NT2/D1 (cell line): Measurements from ENCODE around the gene PNPO.

Source experiments
- DNase-seq: peaks from one replicate; pipeline ENCODE4 v3.0.0-alpha.2; 2011; ENCODE audit warnings: low read depth, low spot score
- H3K27me3 ChIP-seq: 2 replicates; pipeline ENCODE4 v1.6.0; 2011; ENCODE audit warnings: mild to moderate bottlenecking; ENCODE audit not compliant: insufficient read length, insufficient read depth
- H3K36me3 ChIP-seq: 2 replicates; pipeline ENCODE4 v1.6.1; 2011; ENCODE audit warnings: mild to moderate bottlenecking, low read length, mixed read lengths; ENCODE audit not compliant: insufficient read depth, insufficient read length
- H3K4me1 ChIP-seq: 2 replicates; pipeline ENCODE4 v1.5.1; 2011; ENCODE audit not compliant: insufficient read depth, insufficient read length
- H3K4me3 ChIP-seq: 2 replicates; pipeline ENCODE4 v1.5.1; 2011; ENCODE audit warnings: low read depth; ENCODE audit not compliant: insufficient read length
- H3K9ac ChIP-seq: 2 replicates; pipeline ENCODE4 v1.6.0; 2011; ENCODE audit warnings: low read depth; ENCODE audit not compliant: insufficient read length
- H3K9me3 ChIP-seq: 2 replicates; pipeline ENCODE4 v1.5.1; 2011; ENCODE audit warnings: mild to moderate bottlenecking, low read length; ENCODE audit not compliant: insufficient read depth
- SUZ12 ChIP-seq: IDR thresholded peaks from 2 replicates; pipeline ENCODE4 v1.6.1; 2011; ENCODE audit not compliant: insufficient read length, insufficient read depth; ENCODE audit errors: extremely low read depth
- YY1 ChIP-seq: IDR thresholded peaks from 2 replicates; pipeline ENCODE4 v1.6.1; 2011; ENCODE audit not compliant: insufficient read length, insufficient read depth
- ZNF274 ChIP-seq: IDR thresholded peaks from 2 replicates; pipeline ENCODE4 v1.6.1; 2011; ENCODE audit warnings: mild to moderate bottlenecking, low read depth, low read length

Gene PNPO

DNA sequence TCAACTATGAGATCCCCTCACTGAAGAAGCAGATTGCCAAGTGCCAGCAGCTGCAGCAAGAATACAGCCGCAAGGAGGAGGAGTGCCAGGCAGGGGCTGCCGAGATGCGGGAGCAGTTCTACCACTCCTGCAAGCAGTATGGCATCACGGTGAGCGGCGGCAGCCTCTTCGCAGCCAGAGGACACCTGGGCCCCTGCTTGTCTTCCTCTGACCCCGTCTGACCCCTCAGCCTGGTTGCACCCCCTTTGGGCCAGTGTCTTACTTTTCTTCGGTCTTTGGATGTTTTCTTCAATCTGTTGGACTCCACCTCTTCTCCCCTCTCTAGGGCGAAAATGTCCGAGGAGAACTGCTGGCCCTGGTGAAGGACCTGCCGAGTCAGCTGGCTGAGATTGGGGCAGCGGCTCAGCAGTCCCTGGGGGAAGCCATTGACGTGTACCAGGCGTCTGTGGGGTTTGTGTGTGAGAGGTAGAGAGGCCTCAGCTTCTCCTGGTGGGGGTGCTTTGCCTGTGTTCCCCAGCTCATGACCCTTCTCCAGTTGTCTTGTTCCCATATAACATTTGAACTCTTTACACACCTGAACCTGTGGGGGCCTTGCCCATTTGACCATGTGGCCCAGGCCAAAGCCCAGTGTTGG, 33.9 kb downstream of the PNPO start:
- no peak for DNase-seq
- H3K9ac ChIP-seq = no peak overlapping the region
- peaks cover 3% of the 10 kb centered on the region for H3K4me1 ChIP-seq
- peaks cover 59% of the 10 kb centered on the region for H3K36me3 ChIP-seq
- no peak overlapping the region for H3K4me3 ChIP-seq
- no peaks in the 10 kb centered on the region for H3K27me3 ChIP-seq
- H3K9me3 ChIP-seq = peaks cover 4% of the 10 kb centered on the region; the same call in 1 of the 2 replicates
- TF ChIP-seq SUZ12 (no peak), YY1 (no peak), ZNF274 (no peak)

DNA sequence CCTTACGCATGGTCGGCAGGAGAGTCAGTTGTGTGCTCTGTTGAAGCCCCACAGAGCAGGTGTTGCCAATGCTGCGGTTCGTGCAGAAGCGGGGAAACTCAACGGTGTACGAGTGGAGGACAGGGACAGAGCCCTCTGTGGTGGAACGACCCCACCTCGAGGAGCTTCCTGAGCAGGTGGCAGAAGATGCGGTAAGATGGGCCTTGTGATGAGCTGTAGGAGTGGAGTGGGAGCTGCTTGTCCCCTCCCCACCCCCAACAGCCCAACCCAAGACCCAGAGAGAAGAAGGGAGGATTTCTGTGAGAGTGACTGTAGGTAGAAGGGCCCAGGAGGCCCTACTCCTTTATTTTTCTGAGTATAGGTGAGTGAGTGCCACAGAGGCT, 34.4 kb downstream of the PNPO start:
- no peak for TF ChIP-seq YY1
- TF ChIP-seq ZNF274 = no peak
- TF ChIP-seq SUZ12 = no peak
- Histone ChIP-seq H3K4me3 (no peak overlapping the region), H3K9me3 (peaks cover 4% of the 10 kb centered on the region; the same call in 1 of the 2 replicates), H3K9ac (no peak overlapping the region), H3K4me1 (peaks cover 3% of the 10 kb centered on the region), H3K27me3 (no peaks in the 10 kb centered on the region), H3K36me3 (peaks cover 64% of the 10 kb centered on the region)
- no peak for DNase-seq

DNA sequence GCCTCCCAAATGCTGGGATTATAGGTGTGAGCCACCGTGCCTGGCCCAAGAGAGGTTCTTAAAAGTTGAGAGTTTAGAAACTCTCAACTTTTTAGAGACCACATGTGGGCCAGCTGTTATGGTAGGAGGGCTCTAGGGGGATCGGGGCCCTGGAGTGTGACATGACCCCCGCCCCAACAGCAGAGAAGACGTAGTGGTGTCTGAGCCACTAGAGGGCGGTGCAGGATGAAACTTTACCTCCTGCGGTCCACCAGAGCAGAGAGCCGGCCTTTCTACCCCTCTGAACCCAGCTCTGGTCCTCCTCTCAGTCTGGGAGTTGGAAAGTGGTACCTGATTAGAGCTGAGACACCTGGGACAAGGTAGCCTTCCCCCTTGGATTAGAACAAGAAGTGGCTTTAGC, 37.0 kb downstream of the PNPO start:
- no peak for TF ChIP-seq SUZ12
- TF ChIP-seq YY1 = no peak
- TF ChIP-seq ZNF274 = no peak
- Histone ChIP-seq H3K9me3 (no peaks in the 10 kb centered on the region), H3K4me3 (no peak overlapping the region), H3K36me3 (peaks cover 88% of the 10 kb centered on the region), H3K9ac (no peak overlapping the region), H3K4me1 (peaks cover 3% of the 10 kb centered on the region), H3K27me3 (no peaks in the 10 kb centered on the region)
- DNase-seq = no peak

DNA sequence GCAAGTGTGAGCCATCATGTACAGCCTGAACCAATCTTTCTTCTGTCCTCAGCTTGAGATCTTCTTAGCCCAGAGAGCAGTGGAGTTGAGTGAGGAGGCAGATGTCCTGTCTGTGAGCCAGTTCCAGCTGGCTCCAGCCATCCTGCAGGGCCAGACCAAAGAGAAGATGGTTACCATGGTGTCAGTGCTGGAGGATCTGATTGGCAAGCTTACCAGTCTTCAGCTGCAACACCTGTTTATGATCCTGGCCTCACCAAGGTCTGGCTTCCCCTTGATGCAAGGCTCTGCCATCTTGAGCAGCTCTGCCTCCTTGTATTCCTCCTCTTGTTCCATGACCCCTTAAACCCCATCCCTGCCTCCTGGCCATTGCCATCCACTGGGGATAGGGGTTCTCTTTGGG, 39.2 kb downstream of the PNPO start:
- peaks cover 76% of the 10 kb centered on the region for H3K36me3 ChIP-seq
- H3K4me3 ChIP-seq = no peak overlapping the region
- no peaks in the 10 kb centered on the region for H3K27me3 ChIP-seq
- peaks cover 3% of the 10 kb centered on the region for H3K4me1 ChIP-seq
- TF ChIP-seq YY1 (no peak), ZNF274 (no peak), SUZ12 (no peak)
- no peak overlapping the region for H3K9ac ChIP-seq
- DNase-seq = no peak
- no peaks in the 10 kb centered on the region for H3K9me3 ChIP-seq

DNA sequence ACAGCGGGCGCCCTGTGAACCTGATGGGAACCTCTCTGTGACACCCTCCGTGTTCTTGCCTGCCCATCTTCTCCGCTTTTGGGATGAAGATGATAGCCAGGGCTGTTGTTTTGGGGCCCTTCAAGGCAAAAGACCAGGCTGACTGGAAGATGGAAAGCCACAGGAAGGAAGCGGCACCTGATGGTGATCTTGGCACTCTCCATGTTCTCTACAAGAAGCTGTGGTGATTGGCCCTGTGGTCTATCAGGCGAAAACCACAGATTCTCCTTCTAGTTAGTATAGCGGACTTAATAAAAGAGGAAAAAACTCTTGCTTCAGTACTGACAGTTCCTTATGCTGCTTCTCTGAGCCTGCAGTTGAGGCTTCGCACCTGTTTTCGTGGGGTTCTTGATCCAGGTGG, 40.1 kb downstream of the PNPO start:
- no peaks in the 10 kb centered on the region for H3K9me3 ChIP-seq
- H3K9ac ChIP-seq = no peak overlapping the region
- H3K27me3 ChIP-seq = no peaks in the 10 kb centered on the region
- peaks cover 3% of the 10 kb centered on the region for H3K4me1 ChIP-seq
- H3K36me3 ChIP-seq = peaks cover 67% of the 10 kb centered on the region
- DNase-seq = no peak
- no peak overlapping the region for H3K4me3 ChIP-seq
- TF ChIP-seq SUZ12 = no peak
- TF ChIP-seq YY1 = no peak
- no peak for TF ChIP-seq ZNF274

DNA sequence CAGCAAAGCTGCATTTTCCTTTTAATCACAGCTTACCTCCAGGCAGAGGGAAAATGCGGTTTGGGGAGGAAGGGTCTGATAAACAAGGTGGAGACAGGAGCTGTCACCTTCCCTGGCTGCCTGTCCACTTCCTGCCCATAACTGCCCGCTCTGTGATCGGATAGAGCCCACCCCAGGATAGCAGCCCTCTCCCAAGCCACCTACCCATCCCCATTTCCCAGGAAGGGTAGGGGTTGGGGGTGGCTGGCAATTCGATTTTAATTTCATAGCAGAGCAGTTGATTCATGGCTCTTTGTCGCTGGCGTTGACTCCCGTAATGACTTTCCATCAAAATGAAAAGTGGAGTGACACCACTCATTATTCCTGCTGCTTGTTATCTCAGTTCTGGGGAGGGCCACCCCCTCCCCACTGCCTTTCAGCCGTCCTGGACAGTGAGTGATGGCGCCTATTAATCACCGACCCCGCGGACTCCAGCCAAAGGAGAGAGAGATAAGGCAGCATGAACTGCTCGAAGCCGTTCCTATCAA, 40.8 kb downstream of the PNPO start:
- Histone ChIP-seq H3K27me3 (no peaks in the 10 kb centered on the region), H3K36me3 (peaks cover 64% of the 10 kb centered on the region), H3K9ac (no peak overlapping the region), H3K9me3 (no peaks in the 10 kb centered on the region), H3K4me3 (no peak overlapping the region), H3K4me1 (peaks cover 6% of the 10 kb centered on the region)
- DNase-seq = no peak
- no peak for TF ChIP-seq ZNF274
- TF ChIP-seq YY1 = no peak
- TF ChIP-seq SUZ12 = no peak

DNA sequence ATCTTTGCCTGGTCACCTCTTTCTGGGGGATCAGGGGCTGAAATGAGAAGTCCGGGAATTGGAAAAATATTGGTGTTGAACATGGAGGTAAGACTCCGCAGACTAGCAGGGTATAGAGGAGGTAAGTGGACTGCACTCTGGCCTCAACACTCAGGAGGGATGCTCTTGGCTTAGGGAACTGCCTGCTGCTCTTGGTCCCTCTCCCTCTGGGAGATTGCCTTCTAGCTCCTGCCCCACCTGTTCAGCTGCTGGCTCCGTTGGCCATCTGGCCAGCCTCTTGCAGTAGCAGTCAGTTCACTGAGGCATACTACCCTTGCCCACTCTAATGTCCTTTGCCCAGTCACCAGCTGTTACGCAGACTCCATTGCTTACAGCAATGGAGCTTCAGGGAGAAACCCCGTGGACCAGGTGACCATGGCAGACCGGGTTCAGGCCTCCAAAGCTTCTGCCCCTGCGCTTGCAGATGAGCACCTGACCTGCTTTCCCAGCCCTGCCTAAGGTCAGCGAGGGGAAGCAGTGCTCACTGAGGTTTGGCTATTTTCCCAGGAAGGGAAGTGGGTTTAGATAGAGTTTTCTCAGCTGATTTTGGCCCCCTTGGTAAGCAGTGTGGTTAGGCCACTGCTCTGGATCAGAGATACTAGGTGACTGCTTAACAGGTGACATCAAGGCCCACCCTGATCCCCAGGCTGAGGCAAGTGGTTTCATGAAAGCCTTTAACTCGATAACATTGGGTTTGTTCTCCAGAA, 41.4 kb downstream of the PNPO start:
- Histone ChIP-seq H3K9me3 (no peaks in the 10 kb centered on the region), H3K36me3 (peaks cover 59% of the 10 kb centered on the region), H3K27me3 (no peaks in the 10 kb centered on the region), H3K4me3 (no peak overlapping the region), H3K4me1 (peaks cover 9% of the 10 kb centered on the region), H3K9ac (no peak overlapping the region)
- TF ChIP-seq YY1 = no peak
- TF ChIP-seq ZNF274 = no peak
- TF ChIP-seq SUZ12 = no peak
- DNase-seq = no peak
